ENCODE measurements around the gene CLCA2.

GRCh38 chr1:86375688-86376087 lies 48.3 kb upstream of the CLCA2 start:
- TF ChIP-seq CTCF (conservative IDR thresholded peaks at IDR 0.05; ENCODE audit: low read depth, low read length) (no peak), EZH2 (IDR thresholded peaks at IDR 0.05; ENCODE audit: borderline replicate concordance, low read depth, low read length, poor library complexity, severe bottlenecking) (no peak)

All from A673 (cell line).